Activated T-helper 9 cell treated with anti-CD3 and anti-CD28 coated beads, Interleukin-2, amount 50 U/mL, for 16 hours (primary cell): ENCODE data around the gene DENND2A.
"Not testable (repeated sequence)": the region's sequence is repeated elsewhere in the genome, so short reads cannot be mapped to it uniquely, and the experiment has no call there.

Experiments
- DNase-seq: peaks from one replicate; pipeline ENCODE4 v3.0.0-alpha.2; 2020; ENCODE audit warnings: low read depth

Gene DENND2A

DNA sequence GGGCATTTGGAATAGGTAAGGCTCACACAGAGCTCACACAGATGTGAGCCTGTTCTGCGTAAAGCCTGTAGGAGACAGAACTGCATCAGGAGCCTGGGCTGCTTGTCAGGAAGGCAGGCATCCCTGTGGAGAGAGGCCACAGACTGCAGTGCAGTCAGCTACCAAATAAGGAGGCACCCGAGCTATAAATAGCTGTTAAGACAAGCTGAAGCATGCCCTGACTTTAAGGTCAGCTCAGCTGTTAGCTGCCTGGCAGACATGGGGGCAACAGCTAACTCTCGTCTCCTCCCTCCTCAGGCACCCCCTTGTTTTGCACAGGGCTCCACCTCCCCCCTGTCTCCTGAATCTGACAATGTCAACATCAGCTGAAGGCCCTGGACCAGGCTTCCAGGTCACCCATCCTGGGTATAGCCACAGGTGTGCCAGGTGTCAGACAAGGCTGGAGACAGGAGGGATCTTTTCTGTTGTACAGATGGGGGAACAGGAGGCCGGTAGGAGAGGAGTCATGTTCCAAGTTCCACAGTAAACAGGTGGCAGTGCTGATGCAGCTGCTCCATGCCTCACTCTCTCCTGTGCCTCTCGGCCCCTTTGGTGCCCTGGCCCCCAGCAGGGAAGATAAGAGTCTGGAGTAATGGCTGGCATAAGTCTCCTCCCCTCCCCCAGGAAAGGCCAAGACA, 133.7 kb downstream of the DENND2A start:
- DNase-seq = no peak

DNA sequence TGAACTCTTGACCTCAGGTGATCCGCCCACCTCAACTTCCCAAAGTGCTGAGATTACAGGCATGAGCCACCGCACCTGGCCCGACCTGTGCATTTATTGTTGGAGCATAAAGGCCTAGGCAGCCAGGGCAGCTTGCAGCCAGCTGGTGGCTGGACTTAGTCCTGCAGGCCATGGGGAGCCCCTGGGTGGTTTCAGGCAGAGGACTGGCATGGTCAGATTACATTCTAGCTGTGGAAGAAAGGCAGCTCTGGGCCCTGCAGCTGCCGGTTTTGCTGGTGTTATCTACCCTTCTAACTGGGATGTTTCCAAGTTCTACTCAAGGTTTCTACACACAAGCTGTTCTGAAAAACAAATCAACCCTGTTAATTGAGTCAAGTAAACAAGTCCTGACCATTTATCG, 138.6 kb downstream of the DENND2A start:
- no peak for DNase-seq

DNA sequence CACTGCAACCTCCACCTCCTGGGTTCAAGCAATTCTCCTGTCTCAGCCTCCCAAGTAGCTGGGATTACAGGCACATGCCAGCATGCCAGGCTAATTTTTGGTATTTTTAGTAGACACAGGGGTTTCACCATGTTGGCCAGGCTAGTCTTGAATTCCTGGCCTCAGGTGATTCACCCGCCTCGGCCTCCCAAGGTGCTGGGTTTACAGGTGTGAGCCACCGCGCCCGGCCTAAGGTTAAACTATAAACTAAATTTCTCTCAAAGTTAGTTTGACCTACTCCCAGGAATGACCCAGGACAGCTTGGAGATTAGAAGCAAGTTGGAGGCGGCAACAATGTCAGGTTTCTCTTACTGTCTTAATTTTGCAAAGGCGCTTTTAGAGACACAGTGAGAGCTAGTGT, 142.8 kb downstream of the DENND2A start:
- not testable (repeated sequence) for DNase-seq

DNA sequence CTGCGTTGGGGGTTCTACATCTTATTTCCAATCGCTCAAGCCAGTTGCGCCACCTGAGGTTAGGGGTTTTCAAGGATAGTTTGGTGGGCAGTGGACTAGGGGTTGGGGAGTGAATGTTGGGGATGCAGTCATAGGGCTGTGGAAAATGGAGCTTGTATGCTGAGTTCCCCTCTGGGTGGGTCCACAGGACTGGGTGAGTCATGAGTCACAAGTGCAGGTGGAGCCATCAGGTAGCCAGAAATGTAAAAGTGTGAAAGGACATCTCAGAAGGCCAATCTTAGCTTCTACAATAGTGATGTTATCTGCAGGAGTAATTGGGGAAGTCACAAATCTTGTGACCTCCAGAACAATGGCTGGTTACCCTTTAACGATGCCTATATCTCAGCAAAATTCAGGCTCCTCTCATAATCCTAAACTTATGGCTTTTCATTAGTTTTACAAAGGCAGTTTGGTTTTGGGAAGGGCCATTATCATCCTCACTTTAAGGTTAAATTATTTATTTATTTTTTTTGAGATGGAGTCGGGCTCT, 143.3 kb downstream of the DENND2A start:
- DNase-seq = no peak

DNA sequence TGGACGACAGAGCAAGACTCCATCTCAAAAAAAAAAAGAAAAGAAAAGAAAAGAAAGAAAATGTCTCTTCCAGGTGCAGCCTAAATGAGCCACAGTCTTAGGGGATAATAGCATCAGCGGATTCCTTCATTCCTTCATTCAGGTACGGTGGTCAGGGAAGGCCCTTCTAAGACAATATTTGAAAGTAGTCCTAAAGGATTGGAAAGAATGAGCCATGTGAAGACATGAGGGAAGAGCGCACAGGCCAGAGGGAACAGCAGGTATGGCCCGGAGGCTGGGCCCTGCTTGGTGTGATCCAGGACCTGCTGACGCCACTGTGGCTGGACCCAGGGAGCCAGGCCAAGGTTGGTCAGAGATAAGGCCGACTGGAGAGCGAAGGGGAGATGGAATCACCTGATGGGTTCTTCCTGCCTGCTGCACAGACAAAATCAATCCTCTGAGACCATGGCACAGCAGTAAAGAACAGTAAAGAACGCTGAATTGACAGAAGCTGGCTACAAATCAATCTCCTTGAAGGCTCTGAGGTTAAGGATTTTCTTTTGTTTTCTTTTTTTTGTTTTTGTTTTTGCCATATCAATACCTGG, 145.0 kb downstream of the DENND2A start:
- DNase-seq = no peak

DNA sequence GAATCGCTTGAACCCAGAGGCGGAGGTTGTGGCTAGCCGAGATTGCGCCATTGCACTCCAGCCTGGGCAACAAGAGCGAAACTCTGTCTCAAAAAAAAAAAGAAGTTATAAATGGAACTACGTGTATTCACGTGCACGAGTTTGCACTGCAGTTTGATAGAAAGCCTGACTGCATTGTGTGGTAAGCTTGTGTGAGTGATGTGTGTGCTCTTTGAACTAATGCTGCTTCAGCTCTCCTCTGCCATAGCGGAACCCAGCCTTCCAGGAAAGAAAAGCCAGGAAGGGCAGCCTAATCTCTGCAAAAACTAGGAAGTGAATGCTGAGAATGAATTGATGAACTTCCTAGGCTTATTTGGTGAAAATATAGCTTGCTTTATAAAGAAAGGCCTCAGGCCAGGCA, 145.7 kb downstream of the DENND2A start:
- no peak for DNase-seq

DNA sequence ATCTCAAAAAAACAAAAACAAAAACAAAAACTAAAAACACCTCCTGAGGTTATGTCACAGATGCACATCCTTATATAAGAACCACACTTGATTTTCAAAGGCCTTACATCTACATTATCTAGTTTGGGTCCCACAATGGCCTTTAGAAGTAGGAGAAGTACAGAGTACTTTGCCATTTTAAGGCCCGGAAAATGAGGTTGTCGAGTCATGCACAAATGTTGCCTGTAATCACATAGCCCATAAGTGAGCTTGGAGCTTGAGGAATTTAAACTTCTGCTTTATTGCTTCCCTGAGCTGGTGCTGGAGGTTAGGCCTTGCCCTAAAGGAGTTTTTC, 151.6 kb downstream of the DENND2A start:
- no peak for DNase-seq

DNA sequence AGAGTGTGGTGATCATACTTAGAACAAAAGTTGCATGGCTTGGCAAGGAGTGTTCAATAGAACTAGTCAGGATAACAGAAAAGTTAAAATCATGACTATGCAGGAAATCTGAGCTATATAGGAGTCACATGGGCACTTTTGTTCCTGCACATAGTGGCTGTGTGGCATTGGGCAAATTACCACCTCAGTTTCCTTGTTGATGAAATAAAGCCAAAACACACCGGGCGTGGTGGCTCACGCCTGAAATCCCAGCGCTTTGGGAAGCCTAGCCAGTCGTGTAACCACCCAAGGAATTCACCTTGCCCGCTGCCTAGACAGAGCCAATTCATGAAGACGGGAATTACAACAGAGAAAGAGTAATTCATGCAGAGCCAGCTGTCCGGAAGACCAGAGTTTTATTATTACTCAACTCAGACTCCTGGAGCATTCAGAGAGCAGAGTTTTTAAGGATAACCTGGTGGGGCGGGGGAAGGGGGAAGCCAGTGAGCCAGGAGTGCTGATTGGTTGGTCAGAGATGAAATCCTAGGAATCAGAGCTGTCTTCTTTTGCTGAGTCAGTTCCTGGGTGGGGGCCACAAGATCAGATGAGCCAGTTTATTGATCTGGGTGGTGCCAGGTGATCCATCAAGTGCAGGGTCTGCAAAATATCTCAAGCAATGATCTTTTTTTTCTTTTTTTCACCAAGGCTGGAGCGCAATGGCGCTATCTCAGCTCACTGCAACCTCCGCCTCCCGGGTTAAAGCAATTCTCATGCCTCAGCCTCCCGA, 154.9 kb downstream of the DENND2A start:
- no peak for DNase-seq

DNA sequence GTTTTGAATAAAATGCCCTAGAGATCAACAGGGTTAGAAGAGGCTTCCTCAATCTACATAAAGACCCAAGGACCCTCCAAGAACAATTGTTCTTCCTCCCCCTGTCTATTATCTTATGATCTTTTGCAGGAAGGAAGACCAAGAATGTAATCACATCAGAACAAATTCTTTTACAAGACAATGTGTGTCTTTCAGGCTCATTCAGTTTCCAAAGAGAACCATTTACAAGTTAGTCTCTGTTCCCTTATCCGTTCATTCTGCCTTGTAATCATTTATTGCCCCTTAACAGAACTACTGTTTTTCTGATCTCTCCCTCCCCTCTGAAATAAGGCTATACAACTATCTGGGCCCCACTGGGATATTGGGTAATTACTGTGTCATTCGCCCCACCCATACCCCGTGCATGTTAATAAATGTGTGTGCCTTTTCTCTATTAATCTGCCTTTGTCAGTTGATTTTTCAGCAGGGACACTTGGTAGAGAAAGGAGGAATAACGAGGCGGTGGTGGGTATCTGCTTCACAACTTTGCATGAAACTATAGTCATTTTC, 155.6 kb downstream of the DENND2A start:
- DNase-seq = no peak

DNA sequence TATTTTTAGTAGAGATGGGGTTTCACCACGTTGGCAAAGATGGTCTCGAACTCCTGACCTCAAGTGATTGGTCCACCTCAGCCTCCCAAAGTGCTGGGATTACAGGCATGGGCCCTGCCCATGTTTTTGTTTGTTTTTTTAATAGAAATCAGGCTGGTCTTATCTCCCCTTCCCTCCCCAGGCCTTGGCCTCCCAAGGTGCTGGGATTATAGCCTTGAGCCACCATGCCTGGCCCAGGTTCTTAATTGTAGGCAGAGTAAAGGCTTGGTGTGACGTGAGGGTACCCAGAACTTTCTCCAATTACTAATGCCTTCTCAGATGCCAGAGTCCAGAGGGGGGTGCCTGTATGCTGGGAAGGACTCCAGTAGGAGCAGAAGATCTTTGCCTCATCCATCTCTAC, 156.1 kb downstream of the DENND2A start:
- DNase-seq = no peak

DNA sequence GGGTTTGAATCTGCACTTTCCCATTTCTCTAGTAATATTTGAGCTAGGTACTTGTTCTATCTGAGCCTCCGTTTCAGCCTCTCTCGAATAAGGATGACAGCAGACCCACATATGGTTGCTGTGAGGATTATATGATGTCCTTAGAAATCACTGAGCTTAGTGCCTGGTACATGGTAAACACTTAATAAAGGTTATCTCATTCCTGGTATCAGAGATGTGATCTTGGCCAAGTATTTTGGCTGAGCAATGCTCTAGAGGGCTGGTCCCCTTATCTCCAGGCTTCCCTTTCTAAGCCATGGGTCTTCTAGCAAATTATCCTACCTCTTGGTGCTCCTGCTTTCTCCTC, 160.9 kb downstream of the DENND2A start:
- DNase-seq = no peak

DNA sequence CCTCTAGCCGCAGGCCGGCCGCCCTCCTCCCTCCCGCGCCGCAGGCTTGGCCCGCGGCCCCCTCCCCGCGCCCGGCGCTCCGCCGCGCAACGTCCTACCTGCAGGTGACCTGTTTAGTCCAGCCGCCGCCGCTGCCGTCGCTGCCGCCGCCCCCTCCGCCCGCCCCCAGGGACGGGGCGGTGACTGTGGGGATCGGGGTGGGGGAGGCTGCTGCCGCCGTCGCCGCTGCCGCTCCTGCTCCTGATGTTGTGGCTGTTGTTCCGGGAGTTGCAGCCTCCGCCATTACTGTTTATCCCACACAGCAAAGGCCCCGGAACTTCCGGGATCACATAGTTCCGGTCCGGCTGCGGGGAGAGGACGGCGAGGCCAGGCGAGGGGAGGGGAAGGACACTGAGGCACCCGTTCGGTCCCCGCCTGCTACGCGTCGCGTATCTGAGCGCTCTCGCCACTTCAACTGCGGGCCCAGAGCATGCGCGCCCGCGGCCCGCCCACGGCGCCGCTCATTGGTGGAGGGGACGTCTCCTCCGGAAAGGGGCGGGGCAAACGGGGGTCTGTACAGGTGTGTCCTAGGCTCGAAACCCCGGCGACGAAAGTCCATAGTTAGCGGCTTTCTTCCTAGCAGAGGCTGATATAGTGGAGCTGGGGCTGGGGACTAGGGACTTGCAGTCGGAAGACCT, 161.4 kb downstream of the DENND2A start, which contains the start of gene MKRN1:
Gene MKRN1, minus strand, starts transcription at position 444 of the 677 bp plus-strand sequence. Its CDS starts 161 bp downstream, at position 283.
- DNase-seq = peak; percentile 88

DNA sequence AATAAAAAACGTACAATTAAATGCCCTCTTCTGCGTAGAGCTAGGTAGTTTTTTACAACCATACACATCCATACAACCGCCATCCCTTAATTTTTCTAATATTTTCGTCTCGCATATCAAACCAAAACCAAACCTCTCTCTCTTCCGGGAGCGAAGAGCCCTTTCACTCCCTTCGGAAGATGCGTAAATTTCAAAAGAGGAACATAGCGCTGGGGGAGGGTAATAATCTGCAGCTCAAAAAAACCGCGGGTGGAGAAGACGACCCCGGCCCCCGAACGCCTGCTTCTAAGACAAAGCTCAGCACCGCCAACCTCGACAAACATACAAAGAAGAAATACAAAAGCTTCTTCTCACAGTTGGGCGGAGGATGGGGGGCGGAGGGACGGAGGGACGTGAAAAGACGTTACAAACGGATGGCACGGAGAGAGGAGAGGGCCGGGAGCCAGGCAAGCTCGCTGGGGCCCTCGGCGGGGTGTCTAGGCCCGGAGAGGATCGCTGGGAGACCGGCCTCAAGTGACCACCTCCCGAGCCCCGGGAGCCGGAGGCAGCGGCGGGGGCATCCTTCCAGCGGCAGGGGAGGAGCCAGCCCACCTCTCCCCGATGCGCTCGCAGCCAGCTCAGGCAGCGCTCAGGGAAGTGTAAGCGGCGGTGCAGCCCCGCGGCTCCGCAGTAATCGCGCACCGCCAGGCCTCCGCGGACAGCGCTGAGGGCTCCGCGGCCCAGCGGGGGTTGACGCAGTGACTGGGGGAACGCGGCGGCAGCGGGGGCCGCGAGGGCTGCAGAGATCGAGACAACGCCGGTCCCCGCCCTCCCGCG, 162.2 kb downstream of the DENND2A start:
- peak; percentile 1 for DNase-seq

DNA sequence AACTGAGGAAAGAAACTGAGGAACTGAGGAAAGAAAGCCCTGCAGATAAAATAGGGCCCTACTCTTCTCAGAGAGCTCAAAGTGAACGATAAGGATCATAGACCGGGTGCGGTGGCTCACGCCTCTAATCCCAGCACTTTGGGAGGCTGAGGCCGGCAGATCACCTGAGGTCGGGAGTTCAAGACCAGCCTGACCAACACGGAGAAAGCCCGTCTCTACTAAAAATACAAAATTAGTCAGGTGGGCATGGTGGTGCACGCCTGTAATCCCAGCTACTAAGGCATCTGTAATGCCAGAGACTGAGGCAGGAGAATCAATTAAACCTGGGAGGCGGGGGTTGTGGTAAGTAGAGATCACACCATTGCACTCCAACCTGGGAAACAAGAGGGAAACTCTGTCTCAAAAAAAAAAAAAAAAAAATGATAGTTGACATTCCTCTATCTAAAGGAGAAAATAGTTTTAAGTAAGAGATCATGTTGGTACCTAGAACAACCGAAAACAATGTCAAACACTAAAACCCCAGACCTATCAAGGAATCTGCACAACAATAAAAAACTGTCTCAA, 163.8 kb downstream of the DENND2A start:
- DNase-seq = no peak

DNA sequence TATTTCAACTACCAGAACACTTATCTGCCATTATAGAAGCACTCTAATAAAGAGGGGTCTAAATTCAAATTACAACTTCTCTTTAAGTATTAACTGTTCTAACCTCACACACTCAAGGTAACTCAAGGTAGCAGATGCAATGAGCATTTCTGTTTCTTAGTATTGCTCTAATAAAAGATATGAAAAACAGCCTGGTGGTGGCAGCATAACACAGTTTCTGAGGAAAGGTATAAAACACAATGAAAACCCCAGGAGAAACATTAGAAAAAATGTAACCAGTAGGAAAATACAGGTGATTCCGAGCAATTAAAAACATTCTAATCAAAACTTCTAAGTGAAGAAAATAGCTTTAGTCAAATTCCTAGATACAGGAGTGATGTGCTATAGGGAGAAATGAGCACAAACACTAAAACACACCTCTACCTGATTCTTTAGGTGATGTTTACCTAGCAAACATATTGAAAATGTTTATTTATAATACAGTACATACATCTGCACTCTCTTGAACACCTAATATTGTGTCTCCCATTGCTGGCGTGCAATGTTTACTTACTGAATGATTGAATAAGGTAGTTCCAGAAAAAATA, 164.8 kb downstream of the DENND2A start:
- DNase-seq = no peak
